Kidney (tissue), 14 donors: ENCODE measurements around the gene KCNK17. TPM values are rescaled to one million over a fixed set of nuclear protein-coding genes. Genes with fewer than 3 reads are reported as not detected.

ENCODE experiments used
- DNase-seq, 5 donors: peaks; one replicate each; pipeline ENCODE4 v3.0.0-alpha.2; 2013 to 2020
- FAIRE-seq: peaks from 2 replicates; lab custom pipeline; 2012; peaks lifted over from hg19 to GRCh38; lab: Jason Lieb, UNC
- H3K27ac ChIP-seq, 2 donors: one replicate each; pipeline ENCODE4 v1.7.0; 2013; ENCODE audit warnings: low read depth in 2 of 2, low read length in 2 of 2, inconsistent platforms in 1 of 2
- H3K27me3 ChIP-seq: one replicate; pipeline ENCODE4 v1.7.1; 2013; ENCODE audit warnings: low read length, inconsistent platforms; ENCODE audit not compliant: control insufficient read depth, insufficient read depth
- H3K36me3 ChIP-seq, 3 donors: one replicate each; pipeline versions ENCODE4 v1.7.0 to v1.7.1; 2013; ENCODE audit warnings: low read length in 3 of 3, control low read depth in 1 of 3, inconsistent platforms in 1 of 3; ENCODE audit not compliant: insufficient read depth in 3 of 3, control insufficient read depth in 2 of 3
- H3K4me1 ChIP-seq, 3 donors: one replicate each; pipeline versions ENCODE4 v1.7.0 to v1.7.1; 2013; ENCODE audit warnings: low read length in 3 of 3, inconsistent platforms in 1 of 3, low read depth in 1 of 3; ENCODE audit not compliant: control insufficient read depth in 2 of 3, insufficient read depth in 2 of 3
- H3K4me3 ChIP-seq, 3 donors: one replicate each; pipeline versions ENCODE4 v1.7.0 to v1.8.1; 2013; ENCODE audit warnings: low read length in 3 of 3, control low read depth in 1 of 3, inconsistent platforms in 1 of 3
- H3K9ac ChIP-seq, 3 donors: one replicate each; pipeline versions ENCODE4 v1.7.0 to v1.7.1; 2013; ENCODE audit warnings: low read length in 3 of 3, control low read depth in 1 of 3, inconsistent platforms in 1 of 3
- H3K9me3 ChIP-seq, 3 donors: one replicate each; pipeline versions ENCODE4 v1.7.0 to v1.7.1; 2013; ENCODE audit warnings: low read length in 3 of 3, control low read depth in 1 of 3, inconsistent platforms in 1 of 3; ENCODE audit not compliant: control insufficient read depth in 2 of 3, insufficient read depth in 1 of 3
- CTCF ChIP-seq: IDR thresholded peaks from 3 replicates; pipeline ENCODE4 v1.5.1; 2012; ENCODE audit warnings: mild to moderate bottlenecking, moderate library complexity, borderline replicate concordance; ENCODE audit not compliant: insufficient read depth; ENCODE audit errors: extremely low read depth
- intact Hi-C: fragments of 100-400 bp; cut with DNase I; formaldehyde crosslinking; loops from one replicate; pipeline ENCODE4 v1.11.1; 2022
- polyA plus RNA-seq: library from polyadenylated mRNA; stranded (reverse); fragments of 350-450 nt; fragmentation: Illumina TruSeq; extraction: RNeasy Lipid Tissue Mini Kit (QIAGEN cat#74804); gene quantifications from one replicate; pipeline ENCODE4 v1.2.3, GENCODE V29; 2014; ENCODE audit warnings: low read depth, low replicate concordance; ENCODE audit not compliant: insufficient read depth
- total RNA-seq: library from RNA; stranded (reverse); fragmentation: NEBNext Ultra II Directional; extraction: Animal tissue kit (Norgen Biotek cat#: 25700); gene quantifications from one replicate; pipeline ENCODE4 v1.2.1, GENCODE V29; 2021
- donor health status: control.
- donor health status: control.
- donor health status: control.
- donor health status: control.
- donor health status: control.
- donor health status: DM: yes; HTN: yes; CAD: no.
- donor health status: Normal renal cell carcinoma (clear cell type).

The KCNK17 gene
- total and polyA plus RNA-seq, 2 donors from 2014 or later = 0.38 TPM; not detected in 1

DNA sequence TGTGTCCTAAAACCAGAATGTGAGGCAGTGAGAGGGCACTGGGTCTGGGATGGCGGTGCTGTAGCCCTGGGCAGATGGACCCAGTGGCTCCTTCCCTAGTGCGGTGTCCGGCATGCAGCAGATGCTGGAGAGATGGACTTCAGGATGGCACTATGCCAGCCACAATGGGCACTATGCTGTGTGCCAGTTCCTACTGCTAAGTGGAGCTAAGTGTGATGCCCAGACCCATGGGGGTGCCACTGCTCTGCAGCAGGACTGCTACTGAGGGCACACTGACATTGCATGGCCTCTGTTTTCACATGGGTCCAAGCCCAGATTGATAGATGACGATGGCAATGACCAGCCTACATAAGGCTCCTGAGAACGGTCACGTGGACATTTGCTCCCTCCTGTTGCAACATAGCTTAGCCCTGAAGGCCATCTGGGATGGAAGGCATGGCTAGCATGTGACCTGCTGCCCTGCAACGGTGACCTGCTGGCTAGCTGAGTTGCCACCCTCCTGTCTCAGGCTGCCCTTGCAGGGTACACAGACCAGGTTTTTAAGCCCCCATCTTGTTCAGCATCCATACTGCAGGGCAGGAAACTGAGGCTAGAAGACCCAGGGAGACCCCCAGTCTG lies 39.6 kb upstream of the KCNK17 start:
- Histone ChIP-seq H3K27ac (no peak overlapping the region), H3K9ac (no peak overlapping the region), H3K9me3 (no peaks in the 10 kb centered on the region), H3K4me3 (no peak overlapping the region), H3K27me3 (no peaks in the 10 kb centered on the region), H3K36me3 (no peaks in the 10 kb centered on the region), H3K4me1 (no peaks in the 10 kb centered on the region)
- intact Hi-C loops = no loop called here
- DNase-seq (no peak), FAIRE-seq (no peak)
- TF ChIP-seq CTCF = no peak

GRCh38 chr6:39350723-39351505 lies 36.7 kb upstream of the KCNK17 start:
- H3K9me3 ChIP-seq = no peaks in the 10 kb centered on the region
- FAIRE-seq = no peak
- DNase-seq = no peak
- H3K4me1 ChIP-seq = no peaks in the 10 kb centered on the region
- intact Hi-C loops = no loop called here
- TF ChIP-seq CTCF = no peak
- H3K4me3 ChIP-seq = no peak overlapping the region
- no peak overlapping the region for H3K9ac ChIP-seq
- H3K36me3 ChIP-seq = no peaks in the 10 kb centered on the region
- no peaks in the 10 kb centered on the region for H3K27me3 ChIP-seq
- no peak overlapping the region for H3K27ac ChIP-seq

DNA sequence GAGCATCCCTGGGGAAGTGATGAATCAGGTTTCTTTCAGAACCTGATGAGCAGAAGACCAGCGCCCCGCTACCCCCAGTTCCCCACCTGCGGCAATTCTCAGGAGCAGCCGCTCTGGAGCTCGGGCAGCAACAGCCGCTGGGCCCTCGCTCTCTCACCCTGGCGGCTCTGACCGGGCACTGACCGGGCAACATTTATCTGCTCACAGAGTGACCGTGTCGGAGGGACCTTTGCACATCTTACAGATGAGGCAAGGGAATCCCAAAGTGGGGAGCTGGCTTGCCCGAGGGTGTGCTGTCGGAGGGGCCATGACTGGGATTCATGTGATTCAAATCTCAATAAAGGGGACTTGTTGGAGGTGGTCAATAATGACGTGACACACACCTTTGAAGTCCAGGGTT lies 34.5 kb upstream of the KCNK17 start:
- Histone ChIP-seq H3K9ac (no peak overlapping the region), H3K27ac (no peak overlapping the region), H3K4me3 (no peak overlapping the region), H3K27me3 (no peaks in the 10 kb centered on the region), H3K9me3 (no peaks in the 10 kb centered on the region), H3K36me3 (no peaks in the 10 kb centered on the region), H3K4me1 (no peaks in the 10 kb centered on the region)
- DNase-seq = no peak
- FAIRE-seq = no peak
- intact Hi-C loops = no loop called here
- no peak for TF ChIP-seq CTCF
